GM23338 (cell line): ENCODE data around the gene MEST. TPM values are rescaled to one million over a fixed set of nuclear protein-coding genes. Genes with fewer than 3 reads are reported as not detected.

Experiments used
- ATAC-seq: fragments of 200-7000 bp; cut with Tn5 transposase; 3 replicates; pipeline ENCODE4 v1.9.1; 2020
- DNase-seq: peaks from one replicate; pipeline ENCODE4 v3.0.0-alpha.2; 2015; ENCODE audit warnings: low spot score
- H2AFZ ChIP-seq: fragments of 200-600 bp; sonication (generic); 2 replicates; pipeline ENCODE4 v1.8.0; 2016; ENCODE audit warnings: antibody characterized with exemption, mild to moderate bottlenecking, moderate library complexity
- H3F3A ChIP-seq: fragments of 200-600 bp; sonication (generic); replicated peaks from 2 replicates; pipeline ENCODE4 v1.8.0; 2017; ENCODE audit warnings: antibody characterized with exemption, mixed run types, low read depth
- H3K27ac ChIP-seq: fragments of 200-600 bp; sonication (generic); 2 replicates; pipeline ENCODE4 v1.6.1; 2016; ENCODE audit warnings: low read depth
- H3K27me3 ChIP-seq: fragments of 200-600 bp; sonication (generic); 2 replicates; pipeline ENCODE4 v1.8.0; 2016; ENCODE audit warnings: mild to moderate bottlenecking, mixed run types, moderate library complexity; ENCODE audit not compliant: insufficient read depth
- H3K36me3 ChIP-seq: fragments of 200-600 bp; sonication (generic); 2 replicates; pipeline ENCODE4 v1.8.0; 2016; ENCODE audit warnings: mild to moderate bottlenecking; ENCODE audit not compliant: insufficient read depth
- H3K4me1 ChIP-seq: fragments of 200-600 bp; sonication (generic); 2 replicates; pipeline ENCODE4 v1.8.0; 2016; ENCODE audit warnings: mild to moderate bottlenecking, moderate library complexity; ENCODE audit not compliant: insufficient read depth
- H3K4me2 ChIP-seq: fragments of 200-600 bp; sonication (generic); 2 replicates; pipeline ENCODE4 v1.7.1; 2017; ENCODE audit warnings: mixed run types
- H3K4me3 ChIP-seq: fragments of 200-600 bp; sonication (generic); 2 replicates; pipeline ENCODE4 v1.6.1; 2016; ENCODE audit warnings: mixed run types
- H3K79me2 ChIP-seq: fragments of 200-600 bp; sonication (generic); replicated peaks from 2 replicates; pipeline ENCODE4 v1.8.0; 2017; ENCODE audit warnings: mild to moderate bottlenecking; ENCODE audit not compliant: insufficient read depth
- H3K9me2 ChIP-seq: fragments of 200-600 bp; sonication (generic); 2 replicates; pipeline ENCODE4 v1.8.0; 2017; ENCODE audit not compliant: insufficient read depth
- H4K20me1 ChIP-seq: fragments of 200-600 bp; sonication (generic); replicated peaks from 2 replicates; pipeline ENCODE4 v1.8.0; 2017; ENCODE audit warnings: mild to moderate bottlenecking; ENCODE audit not compliant: insufficient read depth
- H3K27ac Mint-ChIP-seq: 2 replicates; pipeline ENCODE4 v1.8.0; 2020; ENCODE audit warnings: inconsistent platforms, mild to moderate bottlenecking, moderate library complexity, mixed read lengths
- H3K27me3 Mint-ChIP-seq: 3 replicates; pipeline ENCODE4 v1.8.0; 2022; ENCODE audit warnings: low read depth, mild to moderate bottlenecking, moderate library complexity, mixed read lengths, inconsistent platforms; ENCODE audit not compliant: insufficient read depth, poor library complexity
- H3K36me3 Mint-ChIP-seq: 3 replicates; pipeline ENCODE4 v1.8.0; 2021; ENCODE audit warnings: low read depth, mild to moderate bottlenecking, inconsistent platforms, moderate library complexity, mixed read lengths
- H3K4me1 Mint-ChIP-seq: 3 replicates; pipeline ENCODE4 v1.8.0; 2020; ENCODE audit warnings: mild to moderate bottlenecking, inconsistent platforms, mixed read lengths
- H3K4me3 Mint-ChIP-seq: 3 replicates; pipeline ENCODE4 v1.8.0; 2021; ENCODE audit warnings: moderate library complexity, mild to moderate bottlenecking, inconsistent platforms, mixed read lengths
- H3K9me3 Mint-ChIP-seq: 3 replicates; pipeline ENCODE4 v1.8.0; 2020; ENCODE audit warnings: moderate library complexity, mild to moderate bottlenecking, inconsistent platforms, mixed read lengths
- CREB1 ChIP-seq: fragments of 250-450 bp; sonication (Bioruptor Pico); IDR thresholded peaks from 2 replicates; pipeline ENCODE4 v1.5.0; 2020; ENCODE audit warnings: low read depth, mild to moderate bottlenecking, moderate library complexity
- EZH2 ChIP-seq: fragments of 200-600 bp; sonication (generic); IDR thresholded peaks from one replicate; pipeline ENCODE4 v1.8.0; 2017; ENCODE audit warnings: antibody characterized with exemption, mild to moderate bottlenecking, low read depth; ENCODE audit not compliant: unreplicated experiment
- EZH2phosphoT487 ChIP-seq: fragments of 200-600 bp; sonication (generic); IDR thresholded peaks from one replicate; pipeline ENCODE4 v1.8.1; 2018; ENCODE audit warnings: antibody characterized with exemption; ENCODE audit not compliant: unreplicated experiment
- NANOG ChIP-seq: IDR thresholded peaks from 2 replicates; pipeline ENCODE4 v1.6.1; 2016; ENCODE audit warnings: antibody characterized with exemption, borderline replicate concordance
- POLR2AphosphoS5 ChIP-seq: IDR thresholded peaks from 2 replicates; pipeline ENCODE4 v1.6.1; 2016; ENCODE audit warnings: antibody characterized with exemption, low read depth
- ZNF114 ChIP-seq: fragments of 250-450 bp; sonication (Bioruptor Pico); IDR thresholded peaks from 2 replicates; pipeline ENCODE4 v1.5.0; 2020; ENCODE audit warnings: mild to moderate bottlenecking, moderate library complexity
- ZNF331 ChIP-seq: fragments of 250-450 bp; sonication (Bioruptor Pico); IDR thresholded peaks from 2 replicates; pipeline ENCODE4 v1.5.0; 2020; ENCODE audit warnings: low read depth, mild to moderate bottlenecking, moderate library complexity
- polyA plus RNA-seq: library from polyadenylated mRNA; unstranded; fragments of >200 nt; fragmentation: Nextera tagmentation; extraction: Ambion mirVana; gene quantifications from 2 replicates; pipeline ENCODE4 v1.2.1, GENCODE V29; 2016
- total RNA-seq: library from RNA; depleted of rRNA; stranded (reverse); fragments of >200 nt; shearing (Covaris generic); gene quantifications from 2 replicates; pipeline ENCODE4 v1.2.3, GENCODE V29; 2014
- TF ChIP-seq, protein P1 (sequence below): fragments of 250-450 bp; sonication (Bioruptor Pico); IDR thresholded peaks from 2 replicates; pipeline ENCODE4 v1.5.0; 2020; ENCODE audit warnings: mild to moderate bottlenecking, moderate library complexity

MEST gene
- total and polyA plus RNA-seq, 2 experiments from 2014 or later: 167 to 229 TPM

DNA sequence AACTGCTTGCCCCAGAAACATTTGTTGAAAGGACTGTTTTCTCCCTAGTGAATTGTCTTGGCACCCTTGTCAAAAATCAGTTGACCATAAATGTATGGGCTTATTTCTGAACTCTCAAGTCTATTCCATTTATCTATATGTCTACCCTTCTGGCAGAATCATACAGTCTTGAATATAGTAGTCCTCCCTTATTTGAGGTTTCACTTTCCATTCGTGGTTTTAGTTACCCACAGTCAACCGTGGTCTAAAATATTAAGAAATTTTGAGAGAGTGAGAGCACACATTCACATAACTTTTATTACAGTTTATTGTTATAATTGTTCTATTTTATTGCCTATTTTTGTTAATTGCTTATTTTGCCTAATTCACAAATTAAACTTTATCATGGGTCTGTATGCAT lies 33.6 kb upstream of the MEST start:
- H3F3A ChIP-seq: no peaks in the 10 kb centered on the region
- no peak overlapping the region for H3K4me3 ChIP-seq
- no peak overlapping the region for H2AFZ ChIP-seq
- no peak overlapping the region for H3K4me2 ChIP-seq
- H3K36me3 ChIP-seq: no peaks in the 10 kb centered on the region
- DNase-seq: no peak
- no peak overlapping the region for H3K4me3 Mint-ChIP-seq
- no peak for TF ChIP-seq EZH2
- H3K79me2 ChIP-seq: no peaks in the 10 kb centered on the region
- H3K4me1 Mint-ChIP-seq: no peaks in the 10 kb centered on the region
- no peaks in the 10 kb centered on the region for H3K27me3 ChIP-seq
- H3K9me3 Mint-ChIP-seq: peaks cover 19% of the 10 kb centered on the region
- H3K27ac Mint-ChIP-seq: no peak overlapping the region
- H3K4me1 ChIP-seq: no peaks in the 10 kb centered on the region
- H3K36me3 Mint-ChIP-seq: peaks cover 8% of the 10 kb centered on the region; the same call in 2 of the 3 replicates
- no peaks in the 10 kb centered on the region for H3K27me3 Mint-ChIP-seq
- H3K9me2 ChIP-seq: no peaks in the 10 kb centered on the region
- ATAC-seq: no peak
- no peaks in the 10 kb centered on the region for H4K20me1 ChIP-seq
- H3K27ac ChIP-seq: no peak overlapping the region

DNA sequence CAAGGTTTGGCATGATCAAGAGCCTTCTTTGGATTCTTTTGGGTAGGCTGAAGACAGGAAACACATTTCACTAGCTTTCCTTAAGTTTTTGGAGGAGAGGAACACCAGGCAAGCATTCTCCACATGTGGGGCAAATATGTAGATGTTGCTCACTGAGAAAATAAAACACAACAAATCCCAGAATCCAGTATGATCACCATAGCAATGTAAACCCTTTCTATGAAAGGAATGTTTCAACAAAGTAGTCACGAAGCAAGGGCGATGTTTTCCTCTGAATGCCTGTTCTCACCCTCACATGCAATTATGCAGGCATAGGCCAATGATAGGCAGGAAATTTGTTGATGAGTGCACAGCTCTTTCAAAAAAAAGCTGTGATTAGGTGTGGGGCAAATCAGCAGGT lies 30.6 kb upstream of the MEST start:
- DNase-seq (no peak), ATAC-seq (no peak)
- H3K4me2 ChIP-seq: no peak overlapping the region
- Mint-ChIP-seq H3K27ac (no peak overlapping the region), H3K9me3 (peaks cover 19% of the 10 kb centered on the region), H3K4me1 (no peaks in the 10 kb centered on the region), H3K27me3 (no peaks in the 10 kb centered on the region), H3K4me3 (no peak overlapping the region), H3K36me3 (peaks cover 8% of the 10 kb centered on the region; the same call in 2 of the 3 replicates)
- H2AFZ ChIP-seq: peak overlapping the region; percentile 84; the same call in 1 of the 2 replicates
- no peak overlapping the region for H3K4me3 ChIP-seq
- no peak overlapping the region for H3K27ac ChIP-seq
- H3K36me3 ChIP-seq: no peaks in the 10 kb centered on the region
- no peaks in the 10 kb centered on the region for H3K79me2 ChIP-seq
- no peaks in the 10 kb centered on the region for H3K27me3 ChIP-seq
- H3F3A ChIP-seq: no peaks in the 10 kb centered on the region
- H3K4me1 ChIP-seq: no peaks in the 10 kb centered on the region
- no peaks in the 10 kb centered on the region for H3K9me2 ChIP-seq
- no peaks in the 10 kb centered on the region for H4K20me1 ChIP-seq
- TF ChIP-seq CREB1 (no peak), ZNF114 (CRISPR knock-in tag) (no peak), EZH2phosphoT487 (no peak), ZNF331 (CRISPR knock-in tag) (no peak), NANOG (no peak), POLR2AphosphoS5 (no peak)

DNA sequence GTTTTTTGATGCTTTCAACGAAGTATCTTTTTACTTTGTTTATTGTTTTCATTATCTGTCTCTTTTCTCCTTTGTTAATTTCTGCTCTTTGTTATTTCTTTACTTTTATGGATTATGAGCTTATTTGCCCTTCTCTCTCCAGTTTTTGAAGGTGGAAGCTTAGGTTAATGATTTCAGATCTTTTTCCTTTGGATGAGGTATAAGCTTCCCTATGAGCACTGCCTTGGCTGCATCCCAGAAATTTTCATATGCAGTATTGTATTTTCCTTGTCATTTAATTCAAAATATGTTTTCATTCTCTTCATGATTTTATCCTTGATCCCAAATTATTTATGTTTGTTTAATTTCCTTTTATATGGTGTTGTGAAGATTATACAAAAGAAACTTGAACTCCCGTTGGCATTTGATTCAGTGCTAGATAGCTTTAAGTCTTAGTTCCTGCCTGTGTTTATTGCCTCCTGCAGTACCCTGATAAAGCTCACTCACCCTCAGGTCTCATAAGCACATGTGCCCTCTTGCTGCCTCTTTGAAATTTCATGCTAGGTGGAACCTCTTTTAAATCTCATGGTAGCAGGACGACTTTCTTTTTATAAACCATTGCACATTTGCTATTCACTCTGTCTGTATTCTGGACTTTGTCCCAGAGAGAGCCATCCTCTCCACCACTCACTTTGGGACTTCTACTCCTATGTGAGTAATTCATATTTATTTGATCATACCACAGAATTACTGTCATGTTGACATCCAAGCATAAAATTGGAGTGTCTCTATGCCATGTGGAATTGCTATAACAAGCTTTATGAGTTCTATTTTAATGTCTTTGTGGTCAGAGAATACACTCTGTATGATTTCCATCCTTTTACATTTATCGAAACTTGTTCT lies 28.1 kb upstream of the MEST start:
- H3K27ac Mint-ChIP-seq: no peak overlapping the region
- Histone ChIP-seq H3K36me3 (no peaks in the 10 kb centered on the region), H3K4me3 (no peak overlapping the region), H3K79me2 (no peaks in the 10 kb centered on the region), H3K4me1 (no peaks in the 10 kb centered on the region), H3K27me3 (no peaks in the 10 kb centered on the region), H4K20me1 (no peaks in the 10 kb centered on the region), H3K9me2 (no peaks in the 10 kb centered on the region), H2AFZ (no peak overlapping the region), H3F3A (no peaks in the 10 kb centered on the region), H3K4me2 (no peak overlapping the region), H3K27ac (no peak overlapping the region)
- H3K9me3 Mint-ChIP-seq: peaks cover 12% of the 10 kb centered on the region
- no peak overlapping the region for H3K4me3 Mint-ChIP-seq
- TF ChIP-seq, protein P1, sequence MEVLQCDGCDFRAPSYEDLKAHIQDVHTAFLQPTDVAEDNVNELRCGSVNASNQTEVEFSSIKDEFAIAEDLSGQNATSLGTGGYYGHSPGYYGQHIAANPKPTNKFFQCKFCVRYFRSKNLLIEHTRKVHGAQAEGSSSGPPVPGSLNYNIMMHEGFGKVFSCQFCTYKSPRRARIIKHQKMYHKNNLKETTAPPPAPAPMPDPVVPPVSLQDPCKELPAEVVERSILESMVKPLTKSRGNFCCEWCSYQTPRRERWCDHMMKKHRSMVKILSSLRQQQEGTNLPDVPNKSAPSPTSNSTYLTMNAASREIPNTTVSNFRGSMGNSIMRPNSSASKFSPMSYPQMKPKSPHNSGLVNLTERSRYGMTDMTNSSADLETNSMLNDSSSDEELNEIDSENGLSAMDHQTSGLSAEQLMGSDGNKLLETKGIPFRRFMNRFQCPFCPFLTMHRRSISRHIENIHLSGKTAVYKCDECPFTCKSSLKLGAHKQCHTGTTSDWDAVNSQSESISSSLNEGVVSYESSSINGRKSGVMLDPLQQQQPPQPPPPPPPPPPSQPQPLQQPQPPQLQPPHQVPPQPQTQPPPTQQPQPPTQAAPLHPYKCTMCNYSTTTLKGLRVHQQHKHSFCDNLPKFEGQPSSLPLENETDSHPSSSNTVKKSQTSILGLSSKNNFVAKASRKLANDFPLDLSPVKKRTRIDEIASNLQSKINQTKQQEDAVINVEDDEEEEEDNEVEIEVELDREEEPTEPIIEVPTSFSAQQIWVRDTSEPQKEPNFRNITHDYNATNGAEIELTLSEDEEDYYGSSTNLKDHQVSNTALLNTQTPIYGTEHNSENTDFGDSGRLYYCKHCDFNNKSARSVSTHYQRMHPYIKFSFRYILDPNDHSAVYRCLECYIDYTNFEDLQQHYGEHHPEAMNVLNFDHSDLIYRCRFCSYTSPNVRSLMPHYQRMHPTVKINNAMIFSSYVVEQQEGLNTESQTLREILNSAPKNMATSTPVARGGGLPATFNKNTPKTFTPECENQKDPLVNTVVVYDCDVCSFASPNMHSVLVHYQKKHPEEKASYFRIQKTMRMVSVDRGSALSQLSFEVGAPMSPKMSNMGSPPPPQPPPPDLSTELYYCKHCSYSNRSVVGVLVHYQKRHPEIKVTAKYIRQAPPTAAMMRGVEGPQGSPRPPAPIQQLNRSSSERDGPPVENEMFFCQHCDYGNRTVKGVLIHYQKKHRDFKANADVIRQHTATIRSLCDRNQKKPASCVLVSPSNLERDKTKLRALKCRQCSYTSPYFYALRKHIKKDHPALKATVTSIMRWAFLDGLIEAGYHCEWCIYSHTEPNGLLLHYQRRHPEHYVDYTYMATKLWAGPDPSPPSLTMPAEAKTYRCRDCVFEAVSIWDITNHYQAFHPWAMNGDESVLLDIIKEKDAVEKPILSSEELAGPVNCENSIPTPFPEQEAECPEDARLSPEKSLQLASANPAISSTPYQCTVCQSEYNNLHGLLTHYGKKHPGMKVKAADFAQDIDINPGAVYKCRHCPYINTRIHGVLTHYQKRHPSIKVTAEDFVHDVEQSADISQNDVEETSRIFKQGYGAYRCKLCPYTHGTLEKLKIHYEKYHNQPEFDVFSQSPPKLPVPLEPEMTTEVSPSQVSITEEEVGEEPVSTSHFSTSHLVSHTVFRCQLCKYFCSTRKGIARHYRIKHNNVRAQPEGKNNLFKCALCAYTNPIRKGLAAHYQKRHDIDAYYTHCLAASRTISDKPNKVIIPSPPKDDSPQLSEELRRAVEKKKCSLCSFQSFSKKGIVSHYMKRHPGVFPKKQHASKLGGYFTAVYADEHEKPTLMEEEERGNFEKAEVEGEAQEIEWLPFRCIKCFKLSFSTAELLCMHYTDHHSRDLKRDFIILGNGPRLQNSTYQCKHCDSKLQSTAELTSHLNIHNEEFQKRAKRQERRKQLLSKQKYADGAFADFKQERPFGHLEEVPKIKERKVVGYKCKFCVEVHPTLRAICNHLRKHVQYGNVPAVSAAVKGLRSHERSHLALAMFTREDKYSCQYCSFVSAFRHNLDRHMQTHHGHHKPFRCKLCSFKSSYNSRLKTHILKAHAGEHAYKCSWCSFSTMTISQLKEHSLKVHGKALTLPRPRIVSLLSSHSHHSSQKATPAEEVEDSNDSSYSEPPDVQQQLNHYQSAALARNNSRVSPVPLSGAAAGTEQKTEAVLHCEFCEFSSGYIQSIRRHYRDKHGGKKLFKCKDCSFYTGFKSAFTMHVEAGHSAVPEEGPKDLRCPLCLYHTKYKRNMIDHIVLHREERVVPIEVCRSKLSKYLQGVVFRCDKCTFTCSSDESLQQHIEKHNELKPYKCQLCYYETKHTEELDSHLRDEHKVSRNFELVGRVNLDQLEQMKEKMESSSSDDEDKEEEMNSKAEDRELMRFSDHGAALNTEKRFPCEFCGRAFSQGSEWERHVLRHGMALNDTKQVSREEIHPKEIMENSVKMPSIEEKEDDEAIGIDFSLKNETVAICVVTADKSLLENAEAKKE (CRISPR knock-in tag): no peak
- no peak for DNase-seq
- H3K27me3 Mint-ChIP-seq: no peaks in the 10 kb centered on the region
- peaks cover 3% of the 10 kb centered on the region; the same call in 2 of the 3 replicates for H3K36me3 Mint-ChIP-seq
- H3K4me1 Mint-ChIP-seq: no peaks in the 10 kb centered on the region
- no peak for ATAC-seq
